ENCODE results near the gene ACTN1.

ACTN1 gene

GRCh38 chr14:68969278-68970033 is 9.6 kb downstream of the ACTN1 start:
- no peak overlapping the region for H3K27ac ChIP-seq
- TF ChIP-seq CTCF (IDR thresholded peaks at IDR 0.05) (no peak), ZFX (IDR thresholded peaks at IDR 0.05; ENCODE audit: borderline replicate concordance) (no peak)

GRCh38 chr14:68968721-68969120 is 10.4 kb downstream of the ACTN1 start:
- no peak for TF ChIP-seq CTCF (IDR thresholded peaks at IDR 0.05)
- no peak for TF ChIP-seq ZFX (IDR thresholded peaks at IDR 0.05; ENCODE audit: borderline replicate concordance)
- H3K27ac ChIP-seq: no peak overlapping the region

- no peak for TF ChIP-seq CTCF (IDR thresholded peaks at IDR 0.05)
- no peak for TF ChIP-seq ZFX (IDR thresholded peaks at IDR 0.05; ENCODE audit: borderline replicate concordance)
- H3K27ac ChIP-seq: no peak overlapping the region
Measured at GRCh38 chr14:68968051-68968450, 11.1 kb downstream of the ACTN1 start.

GRCh38 chr14:68967459-68967940 is 11.6 kb downstream of the ACTN1 start:
- TF ChIP-seq ZFX (IDR thresholded peaks at IDR 0.05; ENCODE audit: borderline replicate concordance): no peak
- TF ChIP-seq CTCF (IDR thresholded peaks at IDR 0.05): no peak
- H3K27ac ChIP-seq: no peak overlapping the region

- no peak overlapping the region for H3K27ac ChIP-seq
- TF ChIP-seq CTCF (IDR thresholded peaks at IDR 0.05): no peak
- no peak for TF ChIP-seq ZFX (IDR thresholded peaks at IDR 0.05; ENCODE audit: borderline replicate concordance)
Measured at GRCh38 chr14:68966872-68967301, 12.2 kb downstream of the ACTN1 start.

- TF ChIP-seq CTCF (IDR thresholded peaks at IDR 0.05) (no peak), ZFX (IDR thresholded peaks at IDR 0.05; ENCODE audit: borderline replicate concordance) (no peak)
Measured at GRCh38 chr14:68965261-68965761, 13.8 kb downstream of the ACTN1 start.

More at GRCh38 chr14:68965261-68965761, 13.8 kb downstream of the ACTN1 start:
- no peak overlapping the region for H3K27ac ChIP-seq

Data from 22Rv1 (cell line).